ENCODE measurements around the gene PARD3.

PARD3 gene

GRCh38 chr10:34547695-34548094 lies 267.4 kb downstream of the PARD3 start:
- DNase-seq (ENCODE audit: low read depth in 2 of 2, low spot score in 1 of 2) = no peak

GRCh38 chr10:34547291-34547690 lies 267.8 kb downstream of the PARD3 start:
- no peak for DNase-seq (ENCODE audit: low read depth in 2 of 2, low spot score in 1 of 2)

DNA sequence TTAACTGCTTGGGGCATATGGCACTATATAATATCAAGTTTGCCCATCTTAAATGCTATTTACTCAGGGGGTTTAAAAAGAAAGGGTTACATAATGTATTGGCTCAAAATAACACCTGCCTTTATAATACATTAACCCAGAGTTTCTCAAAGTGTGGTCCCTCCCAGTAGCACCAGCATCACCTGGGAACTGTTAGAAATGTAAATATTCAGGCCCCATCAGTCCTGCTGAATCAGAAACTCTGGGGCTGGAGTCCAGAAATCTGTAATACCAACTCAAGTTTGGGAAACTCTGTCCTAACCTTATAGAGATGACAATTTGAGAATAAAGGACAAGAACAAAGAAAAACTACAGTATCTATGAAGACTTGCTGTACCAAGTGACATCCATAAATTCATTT lies 270.7 kb downstream of the PARD3 start:
- DNase-seq (ENCODE audit: low read depth in 2 of 2, low spot score in 1 of 2) = no peak

DNA sequence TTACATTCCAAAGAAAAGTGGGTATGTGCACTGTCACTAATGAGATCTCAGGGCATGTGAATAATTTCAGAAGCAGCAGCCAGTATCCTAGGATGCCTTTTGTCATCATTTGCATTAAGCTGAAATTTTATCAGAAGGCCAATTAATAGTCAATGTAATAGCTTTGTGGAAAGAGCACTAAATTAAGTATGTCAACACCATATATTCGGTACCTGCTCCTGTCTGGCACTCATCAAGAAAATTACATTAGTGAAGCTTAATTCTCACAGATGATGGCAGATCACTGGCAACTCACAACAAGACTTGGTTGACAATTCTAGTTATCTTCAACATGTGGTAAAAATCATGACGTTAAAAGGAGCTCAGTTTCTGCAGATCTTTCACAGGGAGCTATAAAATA lies 271.4 kb downstream of the PARD3 start:
- DNase-seq (ENCODE audit: low read depth in 2 of 2, low spot score in 1 of 2) = no peak

DNA sequence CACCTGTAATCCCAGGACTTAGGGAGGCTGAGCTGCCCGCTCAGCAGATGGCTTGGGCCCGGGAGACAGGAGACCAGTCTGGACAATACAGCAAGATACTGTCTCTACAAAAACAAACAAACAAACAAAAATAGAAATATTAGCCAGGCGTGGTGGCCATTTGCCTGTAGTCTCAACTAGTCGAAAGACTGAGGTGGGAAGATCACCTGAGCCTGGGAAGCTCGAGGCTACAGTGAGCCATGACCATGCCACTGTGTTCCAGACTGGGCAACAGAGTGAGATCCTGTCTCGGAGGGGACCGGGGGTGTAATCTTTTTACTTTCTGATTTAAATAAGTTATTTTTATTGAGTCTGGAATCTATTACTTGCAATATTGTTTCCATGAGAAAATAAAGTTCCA lies 274.6 kb downstream of the PARD3 start:
- DNase-seq (ENCODE audit: low read depth in 2 of 2, low spot score in 1 of 2) = no peak

GRCh38 chr10:34539533-34540315 lies 275.4 kb downstream of the PARD3 start:
- no peak for DNase-seq (ENCODE audit: low read depth in 2 of 2, low spot score in 1 of 2)

GRCh38 chr10:34538281-34538829 lies 276.7 kb downstream of the PARD3 start:
- no peak for DNase-seq (ENCODE audit: low read depth in 2 of 2, low spot score in 1 of 2)

DNA sequence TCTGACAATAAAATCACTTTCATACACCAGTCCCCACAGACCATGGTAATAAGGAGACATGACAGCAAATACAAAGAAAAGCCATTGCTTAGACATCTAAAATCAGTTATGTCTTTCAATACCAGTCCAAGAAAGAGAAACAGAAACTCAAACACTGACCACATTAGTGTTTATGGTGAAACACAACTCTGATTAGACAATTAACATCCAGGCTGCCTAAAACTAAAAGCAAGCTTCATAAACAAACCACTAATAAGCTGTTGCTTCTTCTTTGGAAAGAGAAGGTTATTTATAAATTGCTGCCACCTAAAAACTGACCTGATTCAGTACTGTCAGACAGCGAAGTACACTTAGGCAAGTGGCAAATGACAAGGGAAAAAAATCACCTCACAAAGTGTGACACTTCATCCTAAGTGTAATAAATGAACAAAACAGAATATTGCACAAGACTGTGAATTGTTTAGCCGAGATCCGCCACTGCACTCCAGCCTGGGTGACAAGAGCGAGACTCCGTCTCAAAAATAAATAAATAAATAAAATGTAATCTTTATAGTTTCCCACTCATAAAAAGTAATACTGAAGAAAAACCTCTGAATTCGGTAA lies 277.4 kb downstream of the PARD3 start:
- DNase-seq (ENCODE audit: low read depth in 2 of 2, low spot score in 1 of 2) = no peak

DNA sequence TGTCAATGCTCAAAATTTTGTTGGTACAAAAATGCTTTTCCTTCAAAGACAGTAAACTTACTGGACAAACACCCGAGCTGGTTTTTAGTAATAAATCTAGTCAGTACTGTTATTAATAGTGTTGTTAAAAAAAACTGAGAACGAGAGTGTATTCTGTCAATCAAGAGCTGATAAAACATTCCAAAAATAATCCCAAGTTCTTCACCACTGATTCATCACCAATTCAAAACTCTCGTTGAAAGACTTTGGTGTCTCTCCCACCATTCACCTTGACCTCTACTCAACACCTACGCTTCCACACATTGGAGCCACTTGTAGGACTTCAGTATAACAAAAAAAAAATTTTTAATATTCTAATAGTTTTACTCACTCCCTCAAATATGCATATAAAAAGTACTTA lies 279.2 kb downstream of the PARD3 start:
- no peak for DNase-seq (ENCODE audit: low read depth in 2 of 2, low spot score in 1 of 2)

DNA sequence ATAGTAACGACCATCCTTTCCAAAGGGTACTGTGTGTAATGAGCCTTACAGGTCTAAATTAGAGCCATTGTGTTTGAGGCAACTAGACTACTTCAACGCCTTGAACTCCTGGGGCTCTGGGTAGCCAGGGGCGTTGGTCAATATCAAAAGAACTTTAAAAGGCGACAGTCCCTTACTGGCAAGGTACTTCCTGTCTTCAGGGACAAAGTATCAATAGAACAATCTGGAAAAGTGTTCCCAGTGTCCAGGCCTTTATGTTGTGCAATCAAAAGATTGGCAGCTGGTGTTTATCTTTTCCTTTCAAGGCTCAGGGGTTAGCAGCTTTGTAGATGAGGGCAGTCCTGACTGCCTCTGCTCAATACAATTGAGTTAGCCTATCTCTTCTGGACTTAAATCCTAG lies 284.3 kb downstream of the PARD3 start:
- DNase-seq (ENCODE audit: low read depth in 2 of 2, low spot score in 1 of 2) = no peak

DNA sequence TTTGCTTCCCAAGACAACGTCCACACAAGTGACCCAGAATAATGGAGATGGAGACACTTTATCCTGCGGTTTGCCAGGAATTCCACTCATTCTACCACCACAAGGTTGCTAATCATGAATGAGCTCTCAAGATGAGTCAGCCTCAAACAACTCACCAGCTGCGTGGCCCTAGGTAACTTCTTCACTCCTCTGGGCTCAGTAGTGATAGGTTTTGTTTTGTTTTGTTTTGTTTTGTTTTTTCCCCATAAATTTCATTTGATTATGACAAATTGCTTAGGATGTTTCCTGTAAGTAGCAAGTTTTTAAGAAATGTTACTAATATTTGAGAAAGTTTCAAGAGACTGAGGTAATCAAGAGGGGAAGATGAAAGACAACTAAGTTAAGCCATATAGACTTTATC lies 286.8 kb downstream of the PARD3 start:
- no peak for DNase-seq (ENCODE audit: low read depth in 2 of 2, low spot score in 1 of 2)

- no peak for DNase-seq (ENCODE audit: low read depth in 2 of 2, low spot score in 1 of 2)
Measured at GRCh38 chr10:34526758-34527730, 288.1 kb downstream of the PARD3 start.

DNA sequence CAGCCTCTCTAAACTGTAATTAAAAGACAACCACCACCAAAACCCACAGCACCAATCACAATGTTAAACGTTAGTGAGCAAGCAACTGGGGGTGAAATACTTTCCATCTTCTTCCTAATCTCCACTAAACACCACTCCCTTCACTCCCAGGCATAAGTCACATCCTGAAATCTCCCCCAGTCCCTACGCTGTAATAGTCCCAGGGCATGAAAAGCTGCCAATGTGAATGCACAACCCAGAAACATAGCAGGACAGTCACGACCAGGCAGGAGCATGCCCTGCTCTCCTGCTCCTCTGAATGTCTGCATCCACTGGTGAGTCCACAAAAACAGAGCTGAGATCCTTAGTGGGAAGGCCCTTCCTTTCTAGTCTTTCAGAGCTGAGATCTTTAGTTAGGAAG lies 288.9 kb downstream of the PARD3 start:
- no peak for DNase-seq (ENCODE audit: low read depth in 2 of 2, low spot score in 1 of 2)

GRCh38 chr10:34524369-34525091 lies 290.6 kb downstream of the PARD3 start:
- DNase-seq (ENCODE audit: low read depth in 2 of 2, low spot score in 1 of 2) = no peak

GRCh38 chr10:34523017-34523767 lies 291.9 kb downstream of the PARD3 start:
- DNase-seq (ENCODE audit: low read depth in 2 of 2, low spot score in 1 of 2) = no peak

- DNase-seq (ENCODE audit: low read depth in 2 of 2, low spot score in 1 of 2) = no peak
Measured at GRCh38 chr10:34522546-34522945, 292.6 kb downstream of the PARD3 start.

DNA sequence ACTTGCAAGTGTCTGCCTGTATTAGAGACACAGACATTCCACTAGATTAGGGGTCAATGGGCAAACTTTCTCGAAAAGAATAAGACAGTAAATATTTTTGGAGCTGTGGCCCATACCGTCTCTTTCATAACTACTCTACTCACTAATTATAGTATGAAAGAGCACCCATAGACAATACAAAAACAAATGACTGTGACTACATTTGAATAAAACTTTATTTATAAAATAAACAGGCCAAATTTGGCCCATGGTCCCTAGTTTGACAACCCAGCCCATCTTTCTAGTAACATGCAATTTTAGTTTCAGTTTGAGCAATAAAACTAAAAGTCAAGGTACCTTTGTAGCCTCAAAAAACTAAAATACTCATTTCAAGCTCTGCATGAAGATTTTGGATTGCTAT lies 294.6 kb downstream of the PARD3 start:
- DNase-seq (ENCODE audit: low read depth in 2 of 2, low spot score in 1 of 2) = no peak

GRCh38 chr10:34520084-34520483 lies 295.0 kb downstream of the PARD3 start:
- no peak for DNase-seq (ENCODE audit: low read depth in 2 of 2, low spot score in 1 of 2)

DNA sequence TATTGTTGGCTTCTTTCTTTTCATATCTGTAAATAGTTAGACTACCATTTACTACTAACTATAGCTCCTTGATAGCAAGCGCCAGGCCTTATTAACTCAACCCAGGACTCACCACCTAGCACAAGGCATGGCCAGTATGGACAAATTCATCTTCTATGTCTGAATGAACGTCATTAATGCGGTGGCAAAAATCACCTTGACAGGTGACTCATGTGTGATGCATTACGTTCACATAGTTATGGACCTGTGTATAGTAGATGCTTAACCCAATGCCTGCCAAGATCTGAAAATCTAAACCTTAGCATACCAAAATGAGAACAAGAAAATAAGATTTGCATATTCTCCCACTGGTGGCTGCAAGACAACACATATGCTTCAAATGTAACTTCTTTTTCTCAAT lies 300.8 kb downstream of the PARD3 start:
- no peak for DNase-seq (ENCODE audit: low read depth in 2 of 2, low spot score in 1 of 2)

- no peak for DNase-seq (ENCODE audit: low read depth in 2 of 2, low spot score in 1 of 2)
Measured at GRCh38 chr10:34513636-34514035, 301.5 kb downstream of the PARD3 start.
